H1 (cell line): ENCODE data around the gene FAM149B1. TPM values are rescaled to one million over a fixed set of nuclear protein-coding genes. Genes with fewer than 3 reads are reported as not detected.
A peak's percentile ranks its signal among the peaks of the same experiment; 100 is the strongest.

Experiments used
- CTCF ChIA-PET: fragments of 300-600 bp; sonication (Branson Sonifier 250); formaldehyde crosslinking; loops from one replicate; lab custom pipeline; 2021; ENCODE audit not compliant: partially characterized antibody; lab: Charles Lee
- POLR2A ChIA-PET: fragments of 300-600 bp; sonication (Branson Sonifier 250); formaldehyde crosslinking; loops from one replicate; lab custom pipeline; 2021; ENCODE audit warnings: inconsistent platforms; ENCODE audit not compliant: partially characterized antibody; lab: Charles Lee
- DNase-seq, 2 experiments: peaks; one replicate each; pipeline versions ENCODE4 v3.0.0 to v3.0.0-alpha.2; 2010 to 2022; ENCODE audit warnings: low spot score in 2 of 2, low read depth in 1 of 2, mixed read lengths in 1 of 2
- FAIRE-seq: peaks from 2 replicates; lab custom pipeline; 2011; peaks lifted over from hg19 to GRCh38; lab: Jason Lieb, UNC
- H2AFZ ChIP-seq: 2 replicates; pipeline ENCODE4 v1.8.1; 2012; ENCODE audit warnings: low read length, inconsistent platforms
- H2AK5ac ChIP-seq: 2 replicates; pipeline ENCODE4 v1.6.1; 2013; ENCODE audit warnings: low read depth, low read length
- H2BK120ac ChIP-seq: replicated peaks from 2 replicates; pipeline ENCODE3; 2013; ENCODE audit warnings: low read depth, low read length, inconsistent platforms
- H2BK12ac ChIP-seq: 2 replicates; pipeline ENCODE4 v1.6.1; 2013; ENCODE audit warnings: low read depth, low read length
- H2BK15ac ChIP-seq: 2 replicates; pipeline ENCODE4 v1.6.1; 2013; ENCODE audit warnings: low read length
- H2BK20ac ChIP-seq: 2 replicates; pipeline ENCODE4 v1.6.1; 2013; ENCODE audit warnings: low read length
- H2BK5ac ChIP-seq: 2 replicates; pipeline ENCODE4 v1.6.1; 2013; ENCODE audit warnings: low read depth, low read length
- H3K14ac ChIP-seq: 2 replicates; pipeline ENCODE4 v1.6.1; 2013; ENCODE audit warnings: inconsistent platforms; ENCODE audit not compliant: insufficient read length
- H3K18ac ChIP-seq: 2 replicates; pipeline ENCODE4 v1.6.1; 2013; ENCODE audit warnings: low read length; ENCODE audit errors: extremely low read depth
- H3K23ac ChIP-seq: 2 replicates; pipeline ENCODE4 v1.6.1; 2013; ENCODE audit warnings: inconsistent platforms; ENCODE audit not compliant: insufficient read length
- H3K23me2 ChIP-seq: 2 replicates; pipeline ENCODE4 v1.6.1; 2013; ENCODE audit warnings: low read depth, low read length
- H3K27ac ChIP-seq: 2 replicates; pipeline ENCODE4 v1.6.1; 2011; ENCODE audit warnings: low read depth, low read length, inconsistent platforms
- H3K27me3 ChIP-seq, 4 experiments: replicated peaks in 1 of 4; 1 replicate in 1 of 4; 2 replicates in 3 of 4; pipeline versions ENCODE4 v1.6.1 to v1.8.1; 2011 to 2013; ENCODE audit warnings: low read length in 3 of 4, mild to moderate bottlenecking in 3 of 4, inconsistent platforms in 2 of 4, mixed read lengths in 2 of 4, moderate library complexity in 1 of 4; ENCODE audit not compliant: control insufficient read depth in 3 of 4, insufficient read depth in 3 of 4; ENCODE audit errors: extremely low read depth in 1 of 4
- H3K36me3 ChIP-seq, 4 experiments: 2 replicates each; pipeline versions ENCODE4 v1.6.1 to v1.8.1; 2011 to 2013; ENCODE audit warnings: mild to moderate bottlenecking in 4 of 4, low read length in 3 of 4, moderate library complexity in 2 of 4, control low read depth in 1 of 4, inconsistent platforms in 1 of 4; ENCODE audit not compliant: insufficient read depth in 4 of 4, control insufficient read depth in 2 of 4
- H3K4ac ChIP-seq: replicated peaks from 2 replicates; pipeline ENCODE3; 2013; ENCODE audit warnings: low read length, low read depth, mixed read lengths, inconsistent platforms; ENCODE audit not compliant: insufficient read length
- H3K4me1 ChIP-seq, 4 experiments: replicated peaks in 1 of 4; 1 replicate in 1 of 4; 2 replicates in 3 of 4; pipeline versions ENCODE4 v1.6.1 to v1.8.1; 2011 to 2013; ENCODE audit warnings: low read length in 3 of 4, inconsistent platforms in 2 of 4, mixed read lengths in 1 of 4; ENCODE audit not compliant: insufficient read depth in 4 of 4, control insufficient read depth in 3 of 4
- H3K4me2 ChIP-seq, 2 experiments: 2 replicates each; pipeline versions ENCODE4 v1.6.1 to v1.8.1; 2011 to 2013; ENCODE audit warnings: low read depth in 2 of 2, low read length in 2 of 2, control low read depth in 1 of 2, inconsistent platforms in 1 of 2, mild to moderate bottlenecking in 1 of 2; ENCODE audit not compliant: insufficient read depth in 1 of 2
- H3K4me3 ChIP-seq, 4 experiments: fragments of 200-600, 300-600 bp in 1 of 4; sonication (generic), shearing (Covaris generic), sonication (Bioruptor Twin) in 1 of 4; 2 replicates each; pipeline versions ENCODE4 v1.5.1 to v1.8.1; 2011 to 2016; ENCODE audit warnings: low read length in 4 of 4, low read depth in 3 of 4, control low read depth in 2 of 4, inconsistent platforms in 2 of 4, mild to moderate bottlenecking in 2 of 4, mixed read lengths in 1 of 4, moderate library complexity in 1 of 4; ENCODE audit not compliant: insufficient read depth in 2 of 4; ENCODE audit errors: extremely low read depth in 1 of 4
- H3K56ac ChIP-seq: replicated peaks from 2 replicates; pipeline ENCODE3; 2013; ENCODE audit warnings: low read depth, mild to moderate bottlenecking, mixed read lengths, low read length, inconsistent platforms; ENCODE audit not compliant: insufficient read length
- H3K79me1 ChIP-seq: 2 replicates; pipeline ENCODE4 v1.6.1; 2013; ENCODE audit warnings: low read depth, low read length, control low read depth
- H3K79me2 ChIP-seq, 2 experiments: 2 replicates each; pipeline versions ENCODE4 v1.6.1 to v1.8.1; 2012 to 2013; ENCODE audit warnings: low read length in 2 of 2, mild to moderate bottlenecking in 2 of 2, inconsistent platforms in 1 of 2; ENCODE audit not compliant: insufficient read depth in 2 of 2, control insufficient read depth in 1 of 2
- H3K9ac ChIP-seq, 4 experiments: replicated peaks in 1 of 4; 1 replicate in 1 of 4; 2 replicates in 3 of 4; pipeline versions ENCODE4 v1.6.1 to v1.8.1; 2011 to 2013; ENCODE audit warnings: low read depth in 3 of 4, low read length in 3 of 4, control low read depth in 2 of 4, mild to moderate bottlenecking in 2 of 4, moderate library complexity in 2 of 4, inconsistent platforms in 1 of 4; ENCODE audit errors: extremely low read depth in 1 of 4
- H3K9me3 ChIP-seq, 2 experiments: 2 replicates each; pipeline versions ENCODE4 v1.6.1 to v1.8.1; 2012 to 2013; ENCODE audit warnings: mild to moderate bottlenecking in 2 of 2, moderate library complexity in 2 of 2, control low read depth in 1 of 2, inconsistent platforms in 1 of 2, low read depth in 1 of 2, low read length in 1 of 2, mixed read lengths in 1 of 2; ENCODE audit not compliant: insufficient read depth in 2 of 2
- H4K20me1 ChIP-seq, 2 experiments: replicated peaks in 1 of 2; 2 replicates each; pipeline versions ENCODE3 to v1.8.1; 2011 to 2013; ENCODE audit warnings: inconsistent platforms in 2 of 2, low read length in 2 of 2, mild to moderate bottlenecking in 1 of 2; ENCODE audit not compliant: insufficient read depth in 2 of 2, control insufficient read depth in 1 of 2
- H4K5ac ChIP-seq: 2 replicates; pipeline ENCODE4 v1.6.1; 2013; ENCODE audit warnings: low read length, low read depth, mixed read lengths, inconsistent platforms; ENCODE audit not compliant: insufficient read length
- H4K8ac ChIP-seq: 2 replicates; pipeline ENCODE4 v1.8.0; 2013; ENCODE audit warnings: mild to moderate bottlenecking, moderate library complexity, low read length, inconsistent platforms; ENCODE audit not compliant: insufficient read depth; ENCODE audit errors: extremely low read depth
- H4K91ac ChIP-seq: replicated peaks from 2 replicates; pipeline ENCODE3; 2013; ENCODE audit warnings: low read length, mixed read lengths, inconsistent platforms; ENCODE audit not compliant: insufficient read length
- POLR2AphosphoS5 ChIP-seq: IDR thresholded peaks from 2 replicates; pipeline ENCODE4 v1.6.1; 2011; ENCODE audit warnings: low read depth, low read length
- TBP ChIP-seq: IDR thresholded peaks from 2 replicates; pipeline ENCODE4 v1.6.1; 2011; ENCODE audit warnings: low read depth, low read length, improper control_type of control experiment
- WGBS, 2 experiments: shearing (Covaris generic) in 1 of 2; methylation state at CpG; one replicate each; pipeline versions ENCODE4 v1.1.6 to v1.1.7; 2013 to 2015; ENCODE audit warnings: low lambda C conversion rate in 2 of 2, mixed read lengths in 2 of 2, inconsistent platforms in 1 of 2, low coverage in 1 of 2, missing lambda C conversion rate in 1 of 2; ENCODE audit not compliant: insufficient replicate concordance in 2 of 2, insufficient coverage in 1 of 2, insufficient read length in 1 of 2; ENCODE audit errors: extremely low coverage in 1 of 2, missing lambda C conversion rate in 1 of 2; 5-methylcytosine and 5-hydroxymethylcytosine counted together
- polyA plus RNA-seq, 7 experiments: library from polyadenylated mRNA; depleted of rRNA in 3 of 7; stranded (reverse) in 5 of 7; unstranded in 2 of 7; fragments of >200 nt in 5 of 7; fragments of 200-250 nt in 2 of 7; gene quantifications; 1 replicate in 5 of 7; 2 replicates in 1 of 7; 4 replicates in 1 of 7; pipeline versions ENCODE4 v1.2.1 to v1.2.3, GENCODE V29; 2011 to 2013; ENCODE audit warnings: missing spikeins in 2 of 7, mixed read lengths in 2 of 7
- total RNA-seq: library from RNA; stranded (reverse); fragmentation: NEBNext Ultra II Directional; extraction: Animal tissue kit (Norgen Biotek cat#: 25700); gene quantifications from 2 replicates; pipeline ENCODE4 v1.2.1, GENCODE V29; 2021

FAM149B1 gene
- total and polyA plus RNA-seq, 2 of the 8 experiments (the other 6 are each of a cell fraction or from before 2014, with no cell fraction given): 16.8 to 21.9 TPM

DNA sequence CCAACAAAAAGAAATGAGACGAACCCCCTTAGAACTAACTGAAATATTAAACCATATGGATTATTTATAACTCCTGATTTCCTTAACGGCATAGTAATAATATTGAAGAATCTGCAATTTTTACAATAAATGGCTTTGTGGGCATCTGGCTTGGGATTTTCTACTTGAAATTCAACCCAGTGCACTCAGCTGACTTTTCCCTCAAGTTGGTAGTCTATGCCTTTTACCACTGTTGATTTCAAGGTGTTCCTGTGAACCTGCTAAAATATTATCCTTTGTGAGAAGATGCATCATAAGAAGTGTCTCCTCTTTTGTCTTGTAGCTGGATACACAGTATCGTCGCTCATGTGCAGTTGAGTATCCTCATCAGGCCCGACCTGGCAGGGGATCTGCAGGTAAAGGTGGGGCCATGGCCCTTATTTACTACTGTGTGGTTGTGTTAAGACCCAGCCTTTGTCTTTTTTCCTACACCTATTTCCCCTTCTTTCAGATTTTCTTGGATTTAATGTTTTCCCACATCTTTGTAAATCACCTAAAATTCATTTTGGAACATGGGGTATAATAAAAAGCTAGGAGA lies 71.2 kb downstream of the FAM149B1 start:
- Histone ChIP-seq H2AFZ (no peak overlapping the region), H3K4me3 (no peak overlapping the region), H3K4me2 (no peak overlapping the region), H3K4me1 (no peaks in the 10 kb centered on the region), H3K9ac (no peak overlapping the region), H3K79me2 (peaks cover under 1 to 4% of the 10 kb centered on the region in 2 experiments; a peak in 1 of 4 replicates), H3K9me3 (no peaks in the 10 kb centered on the region), H4K8ac (no peak overlapping the region), H4K91ac (no peak overlapping the region), H3K36me3 (peaks cover 15 to 79% (median 44%) of the 10 kb centered on the region in 4 experiments), H2BK15ac (no peak overlapping the region), H3K27me3 (no peaks in the 10 kb centered on the region), H2BK12ac (no peak overlapping the region), H3K23me2 (no peaks in the 10 kb centered on the region), H2BK120ac (no peak overlapping the region), H2BK5ac (no peak overlapping the region), H4K20me1 (peaks cover 2 to 4% of the 10 kb centered on the region in 2 experiments), H2BK20ac (no peak overlapping the region), H3K18ac (no peak overlapping the region), H3K27ac (no peak overlapping the region), H2AK5ac (no peak overlapping the region), H4K5ac (no peak overlapping the region), H3K79me1 (no peaks in the 10 kb centered on the region)
- POLR2A ChIA-PET: interaction anchor here (1.0 to 5.8 kb wide), 6 partner anchors 8 to 104 kb away, joined by 3 to 45 read pairs (median 6); partner anchors contain the start of genes DNAJC9 and MRPS16
- CTCF ChIA-PET: no interaction called here
- no peak for FAIRE-seq
- 88% methylated on average over 5 of the region's 5 CpGs; no CpG with 5 or more reads in 1 of the 2 experiments for WGBS, 2 experiments
- DNase-seq: no peak
- TF ChIP-seq TBP (no peak), POLR2AphosphoS5 (peak; percentile 54; the same call in 1 of the 2 replicates)
- TF ChIP-seq, all 59 proteins: peak for 1
- Histone ChIP-seq H3K4ac (no peak overlapping the region), H3K14ac (no peak overlapping the region), H3K23ac (no peak overlapping the region), H3K56ac (no peak overlapping the region)
